Motor neuron (in vitro differentiated cells): ENCODE results near the gene SEPTIN3. TPM values are rescaled to one million over a fixed set of nuclear protein-coding genes. Genes with fewer than 3 reads are reported as not detected.
A peak's percentile ranks its signal among the peaks of the same experiment; 100 is the strongest.

Experiments used
- ATAC-seq, 8 experiments: fragments of 200-7000 bp; cut with Tn5 transposase; replicated peaks in 6 of 8; 2 replicates each; pipeline ENCODE4 v1.8.0; 2021; ENCODE audit warnings: mild to moderate bottlenecking in 8 of 8, moderate library complexity in 8 of 8
- H3K27ac ChIP-seq, 2 donors: fragments of 250-450 bp; sonication (Bioruptor Pico); 2 replicates each; pipeline ENCODE4 v1.9.0; 2021; ENCODE audit warnings: antibody characterized with exemption in 2 of 2, mild to moderate bottlenecking in 2 of 2, moderate library complexity in 1 of 2
- H3K4me1 ChIP-seq, 2 donors: fragments of 250-450 bp; sonication (Bioruptor Pico); replicated peaks in 1 of 2; 2 replicates each; pipeline ENCODE4 v1.6.1; 2021; ENCODE audit warnings: antibody characterized with exemption in 2 of 2, mild to moderate bottlenecking in 2 of 2, moderate library complexity in 1 of 2
- H3K4me3 ChIP-seq, 5 donors: fragments of 250-450 bp; sonication (Bioruptor Pico); 2 replicates each; pipeline ENCODE4 v1.9.0; 2021; ENCODE audit warnings: antibody characterized with exemption in 5 of 5, mild to moderate bottlenecking in 5 of 5, moderate library complexity in 4 of 5
- WGBS, 10 experiments: fragments of 450-650 bp; shearing (Covaris generic); methylation state at CpG; one replicate each; pipeline ENCODE4 v1.0.0; 2022; 5-methylcytosine and 5-hydroxymethylcytosine counted together
- in situ Hi-C, 9 experiments: fragments of 400-800 bp; cut with MboI; loops; one replicate each; pipeline ENCODE4 v1.15.0; 2021; ENCODE audit warnings: low sequenced_read_pairs in 9 of 9, low pct_unique_long_range_greater_than_20kb in 2 of 9; ENCODE audit not compliant: unreplicated experiment in 9 of 9
- total RNA-seq, 8 experiments: library from RNA; unstranded; fragments of 300-600 nt; gene quantifications; 2 replicates each; pipeline versions ENCODE4 v1.2.3 to v1.2.4, GENCODE V29; 2022

The SEPTIN3 gene
- total RNA-seq, 8 experiments from 2014 or later, result 0.92 to 119 (median 93.3) TPM

GRCh38 chr22:42001121-42001520, 31.9 kb downstream of the SEPTIN3 start:
- in situ Hi-C loops, result no loop called here
- Histone ChIP-seq H3K4me3 (no peak overlapping the region), H3K4me1 (peaks cover 0 to 11% of the 10 kb centered on the region in 2 donors), H3K27ac (no peak overlapping the region)
- peak in 5 of 8 experiments; percentile 91 to 97 (median 95) for ATAC-seq
- WGBS, 10 experiments, result 0 to 100% (median 58%) methylated on average over 1 to 8 of the region's 8 CpGs; no CpG with 5 or more reads in 1 of the 10 experiments

- in situ Hi-C loops, result no loop called here
- Histone ChIP-seq H3K4me1 (peaks cover 0 to 11% of the 10 kb centered on the region in 2 donors), H3K27ac (no peak overlapping the region), H3K4me3 (no peak overlapping the region)
- 92 to 100% (median 94%) methylated on average over 1 to 9 of the region's 12 CpGs; no CpG with 5 or more reads in 6 of the 10 experiments for whole genome bisulfite sequencing, 10 experiments
- no peak for ATAC-seq
Observed at GRCh38 chr22:42001706-42002105, 32.5 kb downstream of the SEPTIN3 start.

GRCh38 chr22:42007922-42008321, 38.7 kb downstream of the SEPTIN3 start:
- WGBS, 10 experiments, result 0 to 100% (median 43%) methylated on average over 1 to 3 of the region's 4 CpGs; no CpG with 5 or more reads in 2 of the 10 experiments
- in situ Hi-C loops, result no loop called here
- no peak for ATAC-seq

GRCh38 chr22:42010778-42011177, 41.5 kb downstream of the SEPTIN3 start:
- in situ Hi-C loops, result no loop called here
- ATAC-seq, result no peak
- Histone ChIP-seq H3K4me3 (no peak overlapping the region), H3K27ac (no peak overlapping the region), H3K4me1 (no peaks in the 10 kb centered on the region)
- 17 to 100% (median 79%) methylated on average over 1 to 7 of the region's 7 CpGs; no CpG with 5 or more reads in 2 of the 10 experiments for WGBS, 10 experiments

More at GRCh38 chr22:42007922-42008321, 38.7 kb downstream of the SEPTIN3 start:
- Histone ChIP-seq H3K4me1 (no peaks in the 10 kb centered on the region), H3K4me3 (no peak overlapping the region), H3K27ac (no peak overlapping the region)

GRCh38 chr22:42013385-42013784, 44.1 kb downstream of the SEPTIN3 start:
- no peak overlapping the region for H3K4me3 ChIP-seq
- no peaks in the 10 kb centered on the region for H3K4me1 ChIP-seq
- H3K27ac ChIP-seq, result no peak overlapping the region
- no peak for ATAC-seq
- 17 to 100% (median 59%) methylated on average over 1 to 4 of the region's 4 CpGs for WGBS, 10 experiments
- in situ Hi-C loops, result no loop called here

- Histone ChIP-seq H3K4me1 (no peaks in the 10 kb centered on the region), H3K27ac (no peak overlapping the region), H3K4me3 (no peak overlapping the region)
- 10 to 100% (median 53%) methylated on average over 1 to 9 of the region's 10 CpGs; no CpG with 5 or more reads in 1 of the 10 experiments for WGBS, 10 experiments
- in situ Hi-C loops, result no loop called here
- ATAC-seq, result no peak
Observed at GRCh38 chr22:42016111-42016510, 46.9 kb downstream of the SEPTIN3 start.

- no peak for ATAC-seq
- no peaks in the 10 kb centered on the region for H3K4me1 ChIP-seq
- no peak overlapping the region for H3K4me3 ChIP-seq
- in situ Hi-C loops, result no loop called here
- H3K27ac ChIP-seq, result no peak overlapping the region
- WGBS, 10 experiments, result 8 to 50% (median 34%) methylated on average over 1 of the region's 1 CpG
Observed at GRCh38 chr22:42018224-42018623, 49.0 kb downstream of the SEPTIN3 start.

Other genes with a start within 250 kb of the SEPTIN3 start
- 10 to 100 TPM in 4 of 8 experiments, 1 to 10 TPM in 4; 7.0 to 19.0 (median 10.2) TPM for gene CCDC134, start 168.8 kb upstream of the SEPTIN3 start, total RNA-seq
- gene SREBF2, start 136.3 kb upstream of the SEPTIN3 start, total RNA-seq, result 100 to 1,000 TPM in 6 of 8 experiments, 10 to 100 TPM in 2; 40.9 to 173 (median 120) TPM
- under 1 TPM in 3 of 8 experiments, not detected in 5; 0.11 to 0.27 (median 0.13) TPM for gene SHISA8, start 54.4 kb upstream of the SEPTIN3 start, total RNA-seq
- gene TNFRSF13C, start 42.6 kb upstream of the SEPTIN3 start, total RNA-seq, result 1 to 10 TPM in 1 of 8 experiments, under 1 TPM in 6, not detected in 1; 0.22 to 1.1 (median 0.63) TPM
- 10 to 100 TPM in 3 of 8 experiments, 1 to 10 TPM in 5; 1.4 to 28.1 (median 4.4) TPM for gene CENPM, start 22.3 kb upstream of the SEPTIN3 start, total RNA-seq
- 1 to 10 TPM in 1 of 8 experiments, under 1 TPM in 6, not detected in 1; 0.05 to 1.0 (median 0.42) TPM for gene WBP2NL, start 29.3 kb downstream of the SEPTIN3 start, total RNA-seq
- 10 to 100 TPM in 5 of 8 experiments, 1 to 10 TPM in 3; 6.6 to 23.5 (median 11.4) TPM for gene NAGA, start 101.4 kb downstream of the SEPTIN3 start, total RNA-seq
- gene PHETA2, start 104.8 kb downstream of the SEPTIN3 start, total RNA-seq, result 10 to 100 TPM in 3 of 8 experiments, 1 to 10 TPM in 1, under 1 TPM in 4; 0.36 to 18.5 (median 1.1) TPM
- 10 to 100 TPM in 7 of 8 experiments, 1 to 10 TPM in 1; 6.9 to 28.5 (median 20.8) TPM for gene SMDT1, start 110.3 kb downstream of the SEPTIN3 start, total RNA-seq
- gene NDUFA6, start 121.3 kb downstream of the SEPTIN3 start, total RNA-seq, result 100 to 1,000 TPM in 5 of 8 experiments, 10 to 100 TPM in 3; 86.9 to 151 (median 105) TPM
- gene CYP2D6, start 161.4 kb downstream of the SEPTIN3 start, total RNA-seq, result 1 to 10 TPM in 7 of 8 experiments, under 1 TPM in 1; 0.66 to 4.0 (median 1.8) TPM